ENCODE measurements around the gene SETD6. TPM values are rescaled to one million over a fixed set of nuclear protein-coding genes. Genes with fewer than 3 reads are reported as not detected.
A peak's percentile ranks its signal among the peaks of the same experiment; 100 is the strongest.

Gene SETD6
- total RNA-seq, 1 donor from 2014 or later: 2.6 TPM

Small RNA genes lying within 50 kb of the gene (small RNA-seq; reads per million reads assigned to genes)
- gene RNU6-103P (not detected), gene SNORA46 (6.9 reads per million, percentile 91 among the genes with 10 or more reads in this experiment), gene SNORA50A (not detected)

Other genes starting within 250 kb of the SETD6 start
- not detected for gene PRSS54, start 220.5 kb upstream of the SETD6 start, total RNA-seq
- 6.3 TPM for gene GINS3, start 123.0 kb upstream of the SETD6 start, total RNA-seq
- 11.5 TPM for gene NDRG4, start 15.4 kb upstream of the SETD6 start, total RNA-seq
- 134 TPM for gene CNOT1, start 114.3 kb downstream of the SETD6 start, total RNA-seq
- 9.4 TPM for gene SLC38A7, start 169.3 kb downstream of the SETD6 start, total RNA-seq
- 33.4 TPM for gene GOT2, start 218.8 kb downstream of the SETD6 start, total RNA-seq

Data from skeletal muscle tissue (tissue), 2 donors.